Mesodermal cell (in vitro differentiated cells): ENCODE measurements around the gene PGAM5.

Experiments used
- H3K27ac ChIP-seq: 2 replicates; pipeline ENCODE4 v1.7.0; 2013; ENCODE audit warnings: mild to moderate bottlenecking, low read depth, low read length, moderate library complexity; ENCODE audit not compliant: severe bottlenecking
- H3K36me3 ChIP-seq: 2 replicates; pipeline ENCODE4 v1.7.1; 2013; ENCODE audit warnings: mild to moderate bottlenecking, low read length, moderate library complexity; ENCODE audit not compliant: control insufficient read depth, insufficient read depth
- H3K4me1 ChIP-seq: one replicate; pipeline ENCODE4 v1.7.1; 2013; ENCODE audit warnings: mild to moderate bottlenecking, low read length; ENCODE audit not compliant: insufficient read depth, control insufficient read depth, poor library complexity, severe bottlenecking
- H3K4me3 ChIP-seq: 2 replicates; pipeline ENCODE4 v1.7.0; 2013; ENCODE audit warnings: low read length, control low read depth, mild to moderate bottlenecking; ENCODE audit not compliant: insufficient read depth, poor library complexity, severe bottlenecking; ENCODE audit errors: extremely low read depth
- H3K9me3 ChIP-seq: 2 replicates; pipeline ENCODE4 v1.7.1; 2013; ENCODE audit warnings: mild to moderate bottlenecking, low read length, moderate library complexity; ENCODE audit not compliant: control insufficient read depth
- WGBS, 2 experiments: methylation state at CpG; one replicate each; pipeline ENCODE4 v1.1.5; 2013; ENCODE audit warnings: missing lambda C conversion rate in 2 of 2; ENCODE audit not compliant: insufficient coverage in 2 of 2; 5-methylcytosine and 5-hydroxymethylcytosine counted together

PGAM5 gene

DNA sequence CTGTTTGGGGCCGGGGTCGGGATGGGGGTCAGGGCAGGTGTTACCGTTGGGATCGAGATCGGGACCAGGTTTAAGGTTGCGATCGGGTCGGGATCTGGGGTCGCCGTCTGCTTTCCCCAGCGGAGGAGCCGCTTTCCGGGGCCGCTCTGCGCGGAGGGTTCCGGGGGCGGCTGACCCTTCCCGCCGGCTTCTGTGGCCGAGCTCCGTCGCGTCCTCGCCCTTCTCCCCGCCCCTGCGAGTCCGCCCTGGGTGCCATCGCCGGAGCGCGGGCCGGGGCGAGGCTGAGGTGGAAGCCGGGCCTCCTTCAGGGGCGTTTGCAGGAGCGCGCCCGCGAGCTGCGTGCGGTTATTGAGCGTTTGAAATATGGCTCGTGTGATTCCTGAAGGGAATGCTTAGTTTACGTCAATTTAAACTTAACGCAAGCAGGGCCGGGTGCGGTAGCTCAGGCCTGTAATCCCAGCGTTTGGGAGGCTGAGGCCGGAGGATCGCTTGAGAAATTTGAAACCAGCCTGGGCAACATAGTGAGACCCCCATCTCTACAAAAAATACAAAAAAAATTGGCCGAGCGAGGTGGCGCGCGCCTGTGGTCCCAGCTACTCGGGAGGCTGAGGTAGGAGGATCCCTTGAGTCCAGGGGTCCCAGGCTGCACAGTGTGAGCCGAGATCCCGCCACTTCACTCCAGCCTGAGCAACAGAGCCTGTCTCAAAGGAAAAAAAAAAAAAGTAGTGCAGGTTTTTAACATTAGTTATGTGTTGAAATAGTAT lies 620 bp downstream of the PGAM5 start:
- Histone ChIP-seq H3K36me3 (peaks cover 33% of the 10 kb centered on the region), H3K9me3 (no peaks in the 10 kb centered on the region), H3K4me1 (no peaks in the 10 kb centered on the region), H3K4me3 (peak overlapping the region; percentile 75), H3K27ac (no peak overlapping the region)
- WGBS, 2 experiments, result 5% methylated on average over 48 to 50 of the region's 59 CpGs

DNA sequence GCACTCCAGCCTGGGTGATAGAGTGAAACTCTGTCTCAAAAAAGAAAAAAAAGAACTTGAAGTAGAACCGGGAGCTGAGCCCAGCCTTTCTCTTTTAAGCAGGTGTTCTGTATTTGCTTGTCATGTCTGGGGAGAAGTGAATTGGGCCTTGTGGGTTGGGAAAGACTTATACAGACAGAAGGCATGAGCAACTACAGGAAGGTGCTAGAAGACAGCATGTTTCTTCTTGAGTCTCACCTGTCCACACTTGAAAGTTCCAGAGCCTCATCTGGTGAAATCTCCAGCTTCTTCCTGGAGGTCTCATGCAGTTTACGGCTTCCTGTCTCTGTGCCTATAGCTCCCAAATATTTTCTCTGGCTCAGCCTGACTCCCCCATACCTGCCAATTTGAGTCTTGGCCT lies 2.5 kb downstream of the PGAM5 start:
- H3K4me3 ChIP-seq, result no peak overlapping the region
- H3K4me1 ChIP-seq, result no peaks in the 10 kb centered on the region
- no peak overlapping the region for H3K27ac ChIP-seq
- H3K36me3 ChIP-seq, result peaks cover 46% of the 10 kb centered on the region
- 100% methylated on average over 2 of the region's 2 CpGs for WGBS, 2 experiments
- no peaks in the 10 kb centered on the region for H3K9me3 ChIP-seq

DNA sequence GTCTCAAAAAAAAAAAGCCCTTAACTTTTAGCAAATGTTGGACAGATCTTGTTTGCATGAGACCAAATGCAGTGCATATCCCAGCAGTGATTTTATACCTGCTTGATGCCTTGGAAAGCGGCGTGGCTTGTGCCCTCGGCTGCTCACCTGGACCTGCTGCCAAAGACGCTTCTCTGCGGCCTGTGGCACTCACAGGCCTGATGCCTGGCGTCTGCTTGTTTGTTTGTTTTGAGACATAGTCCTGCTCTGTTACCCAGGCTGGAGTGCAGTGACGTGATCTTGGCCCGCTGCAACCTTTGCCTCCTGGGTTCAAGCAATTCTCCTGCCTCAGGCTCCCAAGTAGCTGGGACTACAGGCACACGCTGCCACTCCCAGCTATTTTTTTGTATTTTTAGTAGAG lies 5.2 kb downstream of the PGAM5 start:
- H3K4me3 ChIP-seq, result no peak overlapping the region
- 89% methylated on average over 8 to 9 of the region's 9 CpGs for WGBS, 2 experiments
- H3K4me1 ChIP-seq, result no peaks in the 10 kb centered on the region
- H3K36me3 ChIP-seq, result peaks cover 65% of the 10 kb centered on the region
- no peaks in the 10 kb centered on the region for H3K9me3 ChIP-seq
- H3K27ac ChIP-seq, result no peak overlapping the region

GRCh38 chr12:132716356-132716755 lies 5.7 kb downstream of the PGAM5 start:
- no peak overlapping the region for H3K4me3 ChIP-seq

DNA sequence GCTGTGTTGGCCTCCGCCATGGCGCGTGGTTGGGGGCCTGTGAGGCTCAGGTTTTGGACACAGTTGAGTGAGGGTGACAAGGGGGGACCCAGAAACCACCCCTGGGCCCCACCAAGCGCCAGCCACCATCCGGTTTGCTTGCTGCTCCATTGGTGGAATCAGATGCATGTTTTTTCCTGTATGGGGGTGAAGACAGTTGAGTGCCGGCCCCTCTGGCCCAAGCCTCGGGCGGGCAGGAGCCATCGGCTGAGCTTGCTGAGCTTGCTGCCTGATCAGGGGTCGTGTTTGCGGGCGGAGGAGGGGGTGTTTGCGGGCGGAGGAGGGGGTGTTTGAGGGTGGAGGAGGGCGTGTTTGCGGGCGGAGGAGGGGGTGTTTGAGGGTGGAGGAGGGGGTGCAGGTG lies 6.4 kb downstream of the PGAM5 start:
- H3K36me3 ChIP-seq, result peaks cover 76% of the 10 kb centered on the region
- H3K9me3 ChIP-seq, result no peaks in the 10 kb centered on the region
- 86 to 93% methylated on average over 8 to 11 of the region's 17 CpGs for WGBS, 2 experiments
- no peak overlapping the region for H3K27ac ChIP-seq
- H3K4me3 ChIP-seq, result no peak overlapping the region
- no peaks in the 10 kb centered on the region for H3K4me1 ChIP-seq

More at GRCh38 chr12:132716356-132716755, 5.7 kb downstream of the PGAM5 start:
- Histone ChIP-seq H3K36me3 (peaks cover 70% of the 10 kb centered on the region), H3K9me3 (no peaks in the 10 kb centered on the region), H3K4me1 (no peaks in the 10 kb centered on the region), H3K27ac (no peak overlapping the region)
- WGBS, 2 experiments, result 84 to 89% methylated on average over 10 of the region's 11 CpGs

- peaks cover 79% of the 10 kb centered on the region for H3K36me3 ChIP-seq
- H3K9me3 ChIP-seq, result no peaks in the 10 kb centered on the region
- no peak overlapping the region for H3K27ac ChIP-seq
- WGBS, 2 experiments, result 96 to 97% methylated on average over 54 to 60 of the region's 61 CpGs
- no peaks in the 10 kb centered on the region for H3K4me1 ChIP-seq
- H3K4me3 ChIP-seq, result no peak overlapping the region
Observed at GRCh38 chr12:132717531-132718387, 7.1 kb downstream of the PGAM5 start.

DNA sequence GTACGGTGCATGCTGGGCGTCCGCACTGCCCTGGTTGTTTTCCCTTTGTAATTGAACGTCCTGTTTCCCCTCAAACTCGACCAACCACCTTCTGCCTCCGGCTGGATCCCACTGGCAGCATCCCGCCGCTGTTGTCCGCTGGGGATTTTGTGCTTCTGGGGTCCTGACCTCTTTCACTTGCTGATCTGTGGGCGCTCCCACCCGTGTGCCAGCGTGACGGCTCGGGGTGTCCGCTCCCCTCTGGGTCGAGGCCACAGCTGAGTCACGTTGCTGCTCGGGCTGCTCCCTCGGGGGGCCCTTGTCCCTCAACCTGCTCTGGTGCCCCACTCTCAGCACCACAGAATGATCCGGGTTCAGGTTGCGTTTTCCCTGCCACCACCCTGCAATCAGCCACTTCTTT lies 8.0 kb downstream of the PGAM5 start:
- Histone ChIP-seq H3K36me3 (peaks cover 86% of the 10 kb centered on the region), H3K27ac (no peak overlapping the region), H3K4me1 (no peaks in the 10 kb centered on the region), H3K9me3 (no peaks in the 10 kb centered on the region), H3K4me3 (no peak overlapping the region)
- 94 to 97% methylated on average over 19 to 20 of the region's 21 CpGs for WGBS, 2 experiments

GRCh38 chr12:132719141-132719953 lies 8.7 kb downstream of the PGAM5 start:
- Histone ChIP-seq H3K4me1 (no peaks in the 10 kb centered on the region), H3K27ac (no peak overlapping the region), H3K36me3 (peaks cover 87% of the 10 kb centered on the region), H3K9me3 (no peaks in the 10 kb centered on the region), H3K4me3 (no peak overlapping the region)
- WGBS, 2 experiments, result 94 to 95% methylated on average over 30 to 31 of the region's 31 CpGs

- no peak overlapping the region for H3K27ac ChIP-seq
- 93 to 95% methylated on average over 12 of the region's 12 CpGs for WGBS, 2 experiments
- no peaks in the 10 kb centered on the region for H3K9me3 ChIP-seq
- H3K4me3 ChIP-seq, result no peak overlapping the region
- H3K4me1 ChIP-seq, result no peaks in the 10 kb centered on the region
- peaks cover 87% of the 10 kb centered on the region for H3K36me3 ChIP-seq
Observed at GRCh38 chr12:132719954-132720324, 9.3 kb downstream of the PGAM5 start.

- Histone ChIP-seq H3K9me3 (no peaks in the 10 kb centered on the region), H3K4me3 (no peak overlapping the region), H3K36me3 (peaks cover 90% of the 10 kb centered on the region), H3K4me1 (no peaks in the 10 kb centered on the region), H3K27ac (no peak overlapping the region)
- 95 to 99% methylated on average over 20 to 24 of the region's 25 CpGs for WGBS, 2 experiments
Observed at GRCh38 chr12:132720606-132721345, 10.1 kb downstream of the PGAM5 start.
